Measurements from ENCODE around the gene TUBB2B. TPM values are rescaled to one million over a fixed set of nuclear protein-coding genes. Genes with fewer than 3 reads are reported as not detected.

The TUBB2B gene
- total and polyA plus RNA-seq, 9 donors = 54.6 to 69.8 (median 63.5) TPM

GRCh38 chr6:3237761-3238662 lies 10.6 kb upstream of the TUBB2B start:
- DNase-seq = peak; percentile 71
- WGBS (ENCODE audit: insufficient coverage) = 69% methylated on average over 15 of the region's 24 CpGs
- peaks cover 19% of the 10 kb centered on the region for H3K27me3 ChIP-seq (ENCODE audit: control insufficient read depth, insufficient read depth, low read length)

GRCh38 chr6:3236005-3236404 lies 8.6 kb upstream of the TUBB2B start:
- H3K4me3 ChIP-seq (ENCODE audit: low read length) = no peak overlapping the region
- H3K27me3 ChIP-seq (ENCODE audit: control insufficient read depth, insufficient read depth, low read length) = peaks cover 36% of the 10 kb centered on the region
- H3K36me3 ChIP-seq (ENCODE audit: control insufficient read depth, insufficient read depth, low read length) = no peaks in the 10 kb centered on the region
- H3K4me1 ChIP-seq (ENCODE audit: control insufficient read depth, insufficient read depth, low read length) = peaks cover 19% of the 10 kb centered on the region
- H3K27ac ChIP-seq (ENCODE audit: low read length) = no peak overlapping the region
- no peak for DNase-seq
- H3K9me3 ChIP-seq (replicated peaks; ENCODE audit: control insufficient read depth, low read depth, low read length) = no peaks in the 10 kb centered on the region
- WGBS (ENCODE audit: insufficient coverage) = 50% methylated on average over 1 of the region's 3 CpGs

More at GRCh38 chr6:3237761-3238662, 10.6 kb upstream of the TUBB2B start:
- Histone ChIP-seq H3K4me3 (ENCODE audit: low read length) (no peak overlapping the region), H3K36me3 (ENCODE audit: control insufficient read depth, insufficient read depth, low read length) (no peaks in the 10 kb centered on the region), H3K27ac (ENCODE audit: low read length) (peak overlapping the region; percentile 2), H3K9me3 (replicated peaks; ENCODE audit: control insufficient read depth, low read depth, low read length) (no peaks in the 10 kb centered on the region), H3K4me1 (ENCODE audit: control insufficient read depth, insufficient read depth, low read length) (peaks cover 6% of the 10 kb centered on the region)

GRCh38 chr6:3235486-3235885 lies 8.0 kb upstream of the TUBB2B start:
- Histone ChIP-seq H3K27ac (ENCODE audit: low read length) (no peak overlapping the region), H3K36me3 (ENCODE audit: control insufficient read depth, insufficient read depth, low read length) (no peaks in the 10 kb centered on the region), H3K9me3 (replicated peaks; ENCODE audit: control insufficient read depth, low read depth, low read length) (no peaks in the 10 kb centered on the region), H3K27me3 (ENCODE audit: control insufficient read depth, insufficient read depth, low read length) (peaks cover 39% of the 10 kb centered on the region), H3K4me1 (ENCODE audit: control insufficient read depth, insufficient read depth, low read length) (peaks cover 22% of the 10 kb centered on the region), H3K4me3 (ENCODE audit: low read length) (no peak overlapping the region)
- 83% methylated on average over 2 of the region's 2 CpGs for WGBS (ENCODE audit: insufficient coverage)
- DNase-seq = no peak

- Histone ChIP-seq H3K36me3 (ENCODE audit: control insufficient read depth, insufficient read depth, low read length) (no peaks in the 10 kb centered on the region), H3K27me3 (ENCODE audit: control insufficient read depth, insufficient read depth, low read length) (peaks cover 50% of the 10 kb centered on the region), H3K27ac (ENCODE audit: low read length) (no peak overlapping the region), H3K4me3 (ENCODE audit: low read length) (no peak overlapping the region), H3K4me1 (ENCODE audit: control insufficient read depth, insufficient read depth, low read length) (peaks cover 34% of the 10 kb centered on the region), H3K9me3 (replicated peaks; ENCODE audit: control insufficient read depth, low read depth, low read length) (no peaks in the 10 kb centered on the region)
- no peak for DNase-seq
- 67% methylated on average over 3 of the region's 3 CpGs for WGBS (ENCODE audit: insufficient coverage)
Measured at GRCh38 chr6:3233904-3234303, 6.5 kb upstream of the TUBB2B start.

- 82% methylated on average over 2 of the region's 3 CpGs for WGBS (ENCODE audit: insufficient coverage)
- DNase-seq = no peak
- peaks cover 52% of the 10 kb centered on the region for H3K27me3 ChIP-seq (ENCODE audit: control insufficient read depth, insufficient read depth, low read length)
Measured at GRCh38 chr6:3233321-3233720, 5.9 kb upstream of the TUBB2B start.

GRCh38 chr6:3232017-3232945 lies 4.8 kb upstream of the TUBB2B start:
- Histone ChIP-seq H3K4me3 (ENCODE audit: low read length) (peak overlapping the region; percentile 56), H3K27ac (ENCODE audit: low read length) (no peak overlapping the region), H3K9me3 (replicated peaks; ENCODE audit: control insufficient read depth, low read depth, low read length) (no peaks in the 10 kb centered on the region), H3K36me3 (ENCODE audit: control insufficient read depth, insufficient read depth, low read length) (no peaks in the 10 kb centered on the region), H3K27me3 (ENCODE audit: control insufficient read depth, insufficient read depth, low read length) (peaks cover 61% of the 10 kb centered on the region), H3K4me1 (ENCODE audit: control insufficient read depth, insufficient read depth, low read length) (peaks cover 42% of the 10 kb centered on the region)
- no peak for DNase-seq
- WGBS (ENCODE audit: insufficient coverage) = 5% methylated on average over 9 of the region's 23 CpGs

More at GRCh38 chr6:3233321-3233720, 5.9 kb upstream of the TUBB2B start:
- Histone ChIP-seq H3K36me3 (ENCODE audit: control insufficient read depth, insufficient read depth, low read length) (no peaks in the 10 kb centered on the region), H3K4me3 (ENCODE audit: low read length) (no peak overlapping the region), H3K9me3 (replicated peaks; ENCODE audit: control insufficient read depth, low read depth, low read length) (no peaks in the 10 kb centered on the region), H3K27ac (ENCODE audit: low read length) (no peak overlapping the region), H3K4me1 (ENCODE audit: control insufficient read depth, insufficient read depth, low read length) (peaks cover 39% of the 10 kb centered on the region)

- no peaks in the 10 kb centered on the region for H3K36me3 ChIP-seq (ENCODE audit: control insufficient read depth, insufficient read depth, low read length)
- no peaks in the 10 kb centered on the region for H3K9me3 ChIP-seq (replicated peaks; ENCODE audit: control insufficient read depth, low read depth, low read length)
- H3K27ac ChIP-seq (ENCODE audit: low read length) = peak overlapping the region; percentile 79
- H3K4me3 ChIP-seq (ENCODE audit: low read length) = peak overlapping the region; percentile 56
- WGBS (ENCODE audit: insufficient coverage) = 2% methylated on average over 41 of the region's 47 CpGs
- peak; percentile 88 for DNase-seq
- H3K4me1 ChIP-seq (ENCODE audit: control insufficient read depth, insufficient read depth, low read length) = peaks cover 50% of the 10 kb centered on the region
- peaks cover 69% of the 10 kb centered on the region for H3K27me3 ChIP-seq (ENCODE audit: control insufficient read depth, insufficient read depth, low read length)
Measured at GRCh38 chr6:3231247-3232016, 4.0 kb upstream of the TUBB2B start.

GRCh38 chr6:3230900-3231246 lies 3.4 kb upstream of the TUBB2B start:
- H3K4me1 ChIP-seq (ENCODE audit: control insufficient read depth, insufficient read depth, low read length) = peaks cover 55% of the 10 kb centered on the region
- 6% methylated on average over 7 of the region's 11 CpGs for WGBS (ENCODE audit: insufficient coverage)
- peak; percentile 78 for DNase-seq
- H3K36me3 ChIP-seq (ENCODE audit: control insufficient read depth, insufficient read depth, low read length) = peaks cover 3% of the 10 kb centered on the region
- H3K4me3 ChIP-seq (ENCODE audit: low read length) = peak overlapping the region; percentile 56
- H3K27ac ChIP-seq (ENCODE audit: low read length) = peak overlapping the region; percentile 79
- peaks cover 73% of the 10 kb centered on the region for H3K27me3 ChIP-seq (ENCODE audit: control insufficient read depth, insufficient read depth, low read length)
- H3K9me3 ChIP-seq (replicated peaks; ENCODE audit: control insufficient read depth, low read depth, low read length) = no peaks in the 10 kb centered on the region

- Histone ChIP-seq H3K36me3 (ENCODE audit: control insufficient read depth, insufficient read depth, low read length) (peaks cover 3% of the 10 kb centered on the region), H3K9me3 (replicated peaks; ENCODE audit: control insufficient read depth, low read depth, low read length) (no peaks in the 10 kb centered on the region), H3K4me3 (ENCODE audit: low read length) (no peak overlapping the region), H3K4me1 (ENCODE audit: control insufficient read depth, insufficient read depth, low read length) (peaks cover 55% of the 10 kb centered on the region), H3K27ac (ENCODE audit: low read length) (no peak overlapping the region), H3K27me3 (ENCODE audit: control insufficient read depth, insufficient read depth, low read length) (peaks cover 72% of the 10 kb centered on the region)
- WGBS (ENCODE audit: insufficient coverage) = 17% methylated on average over 1 of the region's 11 CpGs
- no peak for DNase-seq
Measured at GRCh38 chr6:3230256-3230882, 2.9 kb upstream of the TUBB2B start.
